NB4 (cell line): ENCODE measurements around the gene DMRTB1.

ENCODE experiments used
- POLR2A ChIP-seq: IDR thresholded peaks from 2 replicates; pipeline ENCODE4 v1.6.1; 2011; ENCODE audit warnings: mild to moderate bottlenecking; ENCODE audit not compliant: insufficient read length; ENCODE audit errors: extremely low read depth
- TF ChIP-seq, protein P1 (sequence below): IDR thresholded peaks from one replicate; pipeline ENCODE4 v1.5.1; 2012; ENCODE audit warnings: low read depth, low read length

GRCh38 chr1:53499257-53500203, 40.3 kb downstream of the DMRTB1 start:
- TF ChIP-seq, protein P1, sequence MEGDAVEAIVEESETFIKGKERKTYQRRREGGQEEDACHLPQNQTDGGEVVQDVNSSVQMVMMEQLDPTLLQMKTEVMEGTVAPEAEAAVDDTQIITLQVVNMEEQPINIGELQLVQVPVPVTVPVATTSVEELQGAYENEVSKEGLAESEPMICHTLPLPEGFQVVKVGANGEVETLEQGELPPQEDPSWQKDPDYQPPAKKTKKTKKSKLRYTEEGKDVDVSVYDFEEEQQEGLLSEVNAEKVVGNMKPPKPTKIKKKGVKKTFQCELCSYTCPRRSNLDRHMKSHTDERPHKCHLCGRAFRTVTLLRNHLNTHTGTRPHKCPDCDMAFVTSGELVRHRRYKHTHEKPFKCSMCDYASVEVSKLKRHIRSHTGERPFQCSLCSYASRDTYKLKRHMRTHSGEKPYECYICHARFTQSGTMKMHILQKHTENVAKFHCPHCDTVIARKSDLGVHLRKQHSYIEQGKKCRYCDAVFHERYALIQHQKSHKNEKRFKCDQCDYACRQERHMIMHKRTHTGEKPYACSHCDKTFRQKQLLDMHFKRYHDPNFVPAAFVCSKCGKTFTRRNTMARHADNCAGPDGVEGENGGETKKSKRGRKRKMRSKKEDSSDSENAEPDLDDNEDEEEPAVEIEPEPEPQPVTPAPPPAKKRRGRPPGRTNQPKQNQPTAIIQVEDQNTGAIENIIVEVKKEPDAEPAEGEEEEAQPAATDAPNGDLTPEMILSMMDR, result no peak
- no peak for TF ChIP-seq POLR2A
